Measurements from ENCODE around the gene SOX15. TPM values are rescaled to one million over a fixed set of nuclear protein-coding genes. Genes with fewer than 3 reads are reported as not detected.
"Not testable (repeated sequence)": the region's sequence is repeated elsewhere in the genome, so short reads cannot be mapped to it uniquely, and the experiment has no call there.

Gene SOX15
- total RNA-seq, 2 donors from 2014 or later, result not detected

- ATAC-seq, result no peak
- WGBS, 2 donors, result 34 to 42% methylated on average over 3 of the region's 3 CpGs
- Histone ChIP-seq H3K36me3 (replicated peaks in 1 of 2; ENCODE audit: insufficient read depth in 1 of 2, low read depth in 2 of 2) (no peaks in the 10 kb centered on the region), H3K4me1 (peaks cover 34% of the 10 kb centered on the region), H3K27ac (no peak overlapping the region), H3K4me3 (no peak overlapping the region), H3K27me3 (no peaks in the 10 kb centered on the region), H3K9me3 (no peaks in the 10 kb centered on the region)
- DNase-seq, result no peak
- intact Hi-C loops (cut with DNase I), result no loop called here
- TF ChIP-seq POLR2A (IDR thresholded peaks at IDR 0.05), result no peak
- no peak for TF ChIP-seq CTCF (IDR thresholded peaks at IDR 0.05)
Observed at GRCh38 chr17:7611635-7612293, 21.9 kb upstream of the SOX15 start.

- Histone ChIP-seq H3K4me1 (peaks cover 34% of the 10 kb centered on the region), H3K4me3 (no peak overlapping the region), H3K36me3 (replicated peaks in 1 of 2; ENCODE audit: insufficient read depth in 1 of 2, low read depth in 2 of 2) (no peaks in the 10 kb centered on the region), H3K27me3 (no peaks in the 10 kb centered on the region), H3K9me3 (no peaks in the 10 kb centered on the region), H3K27ac (no peak overlapping the region)
- no peak for TF ChIP-seq POLR2A (IDR thresholded peaks at IDR 0.05)
- TF ChIP-seq CTCF (IDR thresholded peaks at IDR 0.05), result no peak
- DNase-seq (no peak), ATAC-seq (no peak)
- intact Hi-C loops (cut with DNase I), result no loop called here
- WGBS, 2 donors, result 96 to 100% methylated on average over 2 of the region's 2 CpGs
Observed at GRCh38 chr17:7610641-7611040, 20.7 kb upstream of the SOX15 start.

- no peak for ATAC-seq
- peaks cover 6% of the 10 kb centered on the region for H3K4me1 ChIP-seq
- peaks cover 0 to 16% of the 10 kb centered on the region in 2 donors for H3K36me3 ChIP-seq (replicated peaks in 1 of 2; ENCODE audit: insufficient read depth in 1 of 2, low read depth in 2 of 2)
- H3K27me3 ChIP-seq, result no peaks in the 10 kb centered on the region
- H3K27ac ChIP-seq, result no peak overlapping the region
- no peaks in the 10 kb centered on the region for H3K9me3 ChIP-seq
- DNase-seq, result no peak
- TF ChIP-seq CTCF (IDR thresholded peaks at IDR 0.05), result no peak
- no peak for TF ChIP-seq POLR2A (IDR thresholded peaks at IDR 0.05)
- H3K4me3 ChIP-seq, result no peak overlapping the region
- intact Hi-C loops (cut with DNase I), result no loop called here
- WGBS, 2 donors, result 93 to 98% methylated on average over 4 of the region's 4 CpGs
Observed at GRCh38 chr17:7606280-7606679, 16.4 kb upstream of the SOX15 start.

- intact Hi-C loops (cut with DNase I); ATAC-seq; H3K27me3 ChIP-seq; H3K4me3 ChIP-seq; H3K4me1 ChIP-seq; H3K9me3 ChIP-seq; DNase-seq; H3K27ac ChIP-seq: not testable (repeated sequence)
- 80 to 92% methylated on average over 4 to 5 of the region's 5 CpGs for WGBS, 2 donors
- H3K36me3 ChIP-seq (replicated peaks in 1 of 2; ENCODE audit: insufficient read depth in 1 of 2, low read depth in 2 of 2), result peaks cover 40 to 53% of the 10 kb centered on the region in 2 donors
Observed at GRCh38 chr17:7597561-7597960, 7.7 kb upstream of the SOX15 start.

- Histone ChIP-seq H3K27me3 (no peaks in the 10 kb centered on the region), H3K36me3 (replicated peaks in 1 of 2; ENCODE audit: insufficient read depth in 1 of 2, low read depth in 2 of 2) (peaks cover 35 to 40% of the 10 kb centered on the region in 2 donors), H3K9me3 (no peaks in the 10 kb centered on the region), H3K4me1 (peaks cover 13% of the 10 kb centered on the region), H3K27ac (no peak overlapping the region), H3K4me3 (no peak overlapping the region)
- ATAC-seq (no peak), DNase-seq (no peak)
- intact Hi-C loops (cut with DNase I), result no loop called here
- 91% methylated on average over 12 of the region's 12 CpGs for WGBS, 2 donors
- TF ChIP-seq CTCF (IDR thresholded peaks at IDR 0.05) (no peak), POLR2A (IDR thresholded peaks at IDR 0.05) (no peak)
Observed at GRCh38 chr17:7593296-7593695, 3.4 kb upstream of the SOX15 start.

All from body of pancreas (tissue), 4 donors.